HFF-Myc (cell line): ENCODE results near the gene EFTUD2.

Experiments
- DNase-seq: peaks from one replicate; pipeline ENCODE4 v3.0.0-alpha.2; 2011; ENCODE audit warnings: low read depth; ENCODE audit errors: extremely low read depth
- H3K4me3 ChIP-seq: replicated peaks from 2 replicates; pipeline ENCODE4 v1.5.1; 2011; ENCODE audit warnings: low read depth, mild to moderate bottlenecking, control low read depth, low read length
- CTCF ChIP-seq: IDR thresholded peaks from 2 replicates; pipeline ENCODE4 v1.5.1; 2012; ENCODE audit warnings: mild to moderate bottlenecking, low read depth, low read length, control low read depth; ENCODE audit errors: missing control alignments

Gene EFTUD2

GRCh38 chr17:44865931-44866330 lies 33.3 kb downstream of the EFTUD2 start:
- peak; percentile 40 for DNase-seq
- TF ChIP-seq CTCF: no peak
- no peak overlapping the region for H3K4me3 ChIP-seq

- DNase-seq: peak; percentile 64
- peak; percentile 91 for TF ChIP-seq CTCF
- H3K4me3 ChIP-seq: no peak overlapping the region
These were observed 34.0 kb downstream of the EFTUD2 start for GRCh38 chr17:44865231-44865660.

GRCh38 chr17:44864831-44865230 lies 34.4 kb downstream of the EFTUD2 start:
- H3K4me3 ChIP-seq: no peak overlapping the region
- TF ChIP-seq CTCF: no peak
- no peak for DNase-seq

- TF ChIP-seq CTCF: no peak
- no peak overlapping the region for H3K4me3 ChIP-seq
- DNase-seq: no peak
These were observed 36.0 kb downstream of the EFTUD2 start for GRCh38 chr17:44863061-44863918.

GRCh38 chr17:44862278-44862914 lies 36.8 kb downstream of the EFTUD2 start:
- TF ChIP-seq CTCF: no peak
- no peak overlapping the region for H3K4me3 ChIP-seq
- no peak for DNase-seq

- no peak for DNase-seq
- TF ChIP-seq CTCF: no peak
- H3K4me3 ChIP-seq: no peak overlapping the region
These were observed 39.5 kb downstream of the EFTUD2 start for GRCh38 chr17:44859701-44860100.
